ENCODE results near the gene RNF225.
A peak's percentile ranks its signal among the peaks of the same experiment; 100 is the strongest.
"Not testable (repeated sequence)": the region's sequence is repeated elsewhere in the genome, so short reads cannot be mapped to it uniquely, and the experiment has no call there.

Gene RNF225

DNA sequence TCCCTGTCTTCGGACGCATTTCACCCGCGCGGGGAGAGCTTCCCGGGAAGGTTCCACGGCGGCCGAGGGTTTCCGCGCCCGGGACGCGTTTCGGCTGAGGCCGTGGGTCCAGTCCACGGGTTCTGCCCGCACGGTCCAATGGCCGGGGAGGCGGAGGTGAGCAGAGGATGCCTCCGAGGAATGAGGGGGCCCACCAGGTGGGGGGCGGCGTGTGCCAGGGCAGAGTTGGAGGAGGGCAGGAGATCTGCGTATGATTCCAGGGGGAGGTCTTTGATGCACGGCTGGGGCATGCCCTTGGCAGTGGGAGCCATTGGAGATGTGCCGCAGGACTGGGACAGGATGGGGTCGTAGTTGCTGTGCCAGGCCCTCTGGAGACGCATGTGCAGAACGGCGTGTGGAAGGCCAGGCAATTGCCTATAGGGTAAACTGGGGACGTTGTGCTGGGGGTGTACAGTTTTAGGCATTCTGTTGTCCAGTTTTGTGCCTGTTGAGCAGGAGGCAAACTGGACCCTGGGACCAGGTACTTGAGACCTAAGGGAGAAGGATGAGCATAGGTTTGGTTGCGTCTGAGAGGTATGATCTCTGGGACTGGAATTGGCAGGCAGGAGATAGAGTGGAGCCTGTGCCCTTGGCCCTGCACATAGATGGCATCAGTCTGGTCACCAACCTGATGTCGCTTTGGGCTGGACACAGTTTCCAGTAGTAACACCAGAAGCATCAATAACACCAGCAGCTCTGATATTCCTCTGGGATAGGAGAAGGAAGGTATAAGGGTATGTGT lies 13.7 kb downstream of the RNF225 start:
- DNase-seq (ENCODE audit: low read depth): no peak

DNA sequence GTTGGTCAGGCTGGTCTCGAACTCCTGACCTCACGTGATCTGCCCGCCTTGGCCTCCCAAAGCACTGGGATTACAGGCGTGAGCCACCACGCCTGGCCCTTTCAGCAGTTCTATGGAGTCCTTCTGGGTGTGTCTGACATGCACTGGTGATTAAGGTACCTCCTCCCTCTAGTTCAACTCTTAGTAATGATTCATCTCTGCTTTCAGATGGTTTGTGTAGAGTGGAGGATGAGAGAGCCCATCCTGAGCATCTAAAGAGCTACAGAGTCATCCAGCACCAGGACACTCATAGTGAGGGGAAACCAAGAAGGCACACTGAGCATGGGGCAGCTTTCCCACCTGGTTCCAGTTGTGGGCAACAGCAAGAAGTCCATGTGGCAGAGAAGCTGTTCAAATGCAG lies 21.1 kb downstream of the RNF225 start:
- no peak for DNase-seq (ENCODE audit: low read depth)

DNA sequence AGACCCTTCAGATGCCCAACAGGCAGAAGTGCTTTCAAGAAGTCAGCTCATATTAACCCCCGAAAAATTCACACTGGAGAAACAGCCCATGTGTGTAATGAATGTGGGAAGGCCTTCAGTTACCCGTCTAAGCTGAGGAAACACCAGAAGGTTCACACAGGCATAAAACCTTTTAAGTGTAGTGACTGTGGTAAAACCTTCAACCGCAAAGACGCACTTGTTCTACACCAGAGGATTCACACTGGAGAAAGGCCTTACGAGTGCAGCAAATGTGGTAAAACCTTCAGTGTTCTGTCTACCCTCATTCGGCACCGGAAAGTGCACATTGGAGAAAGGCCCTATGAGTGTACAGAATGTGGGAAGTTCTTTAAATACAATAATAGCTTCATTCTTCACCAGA lies 21.6 kb downstream of the RNF225 start:
- DNase-seq (ENCODE audit: low read depth): no peak

DNA sequence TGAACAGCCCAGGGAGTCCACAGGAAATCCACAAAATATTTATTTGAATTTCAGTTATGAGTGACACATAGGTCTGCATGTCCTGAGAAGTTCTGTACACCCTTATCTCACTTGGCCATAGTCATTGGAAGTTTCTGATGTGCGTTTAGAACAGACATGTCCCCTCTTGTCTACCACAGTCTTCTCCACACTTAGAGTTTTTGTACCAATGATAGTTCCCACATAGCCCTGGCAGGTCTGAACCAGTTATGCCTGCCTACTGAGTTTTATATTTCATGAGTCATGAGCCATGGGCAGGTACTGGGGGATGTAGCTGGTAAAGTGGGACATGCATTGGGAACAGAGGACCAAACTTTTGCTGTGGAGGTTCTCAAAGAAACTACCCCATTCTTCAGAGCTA lies 33.2 kb downstream of the RNF225 start:
- DNase-seq (ENCODE audit: low read depth): no peak

DNA sequence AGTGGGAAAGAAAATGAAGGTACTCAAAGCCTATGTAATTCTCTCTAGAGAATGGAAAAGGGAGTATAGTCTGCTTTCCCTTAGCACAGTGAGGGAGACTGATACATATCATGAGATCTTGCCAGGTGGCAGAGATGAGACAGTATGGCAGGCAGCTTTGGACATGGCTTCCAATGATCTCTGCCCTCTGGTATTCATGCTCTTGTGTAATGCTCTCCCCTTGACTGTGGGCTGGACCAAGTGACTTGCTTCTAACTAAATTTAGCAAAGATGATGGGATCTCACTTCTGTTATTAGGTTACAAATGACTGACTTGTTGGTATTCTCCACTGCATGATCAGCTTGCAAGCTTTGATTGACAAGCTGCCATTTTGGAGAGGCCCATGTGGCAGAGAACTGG lies 34.3 kb downstream of the RNF225 start:
- DNase-seq (ENCODE audit: low read depth): no peak

DNA sequence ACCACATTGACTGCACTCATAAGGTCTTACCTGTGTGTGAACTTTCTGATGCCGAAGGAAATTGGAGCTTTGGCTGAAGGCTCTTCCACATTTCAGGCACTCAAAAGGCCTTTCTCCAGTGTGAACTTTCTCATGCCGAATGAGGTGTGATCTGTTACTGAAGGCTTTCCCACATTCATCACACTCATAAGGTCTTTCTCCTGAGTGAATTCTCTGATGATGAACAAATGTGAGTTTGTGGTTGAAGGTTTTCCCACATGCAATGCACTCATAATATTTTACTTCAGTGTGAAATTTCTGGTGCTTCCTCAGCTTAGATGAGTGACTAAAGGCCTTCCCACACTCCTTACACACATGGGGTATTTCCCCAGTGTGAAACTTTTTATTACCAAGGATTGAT lies 38.8 kb downstream of the RNF225 start:
- DNase-seq (ENCODE audit: low read depth): no peak

DNA sequence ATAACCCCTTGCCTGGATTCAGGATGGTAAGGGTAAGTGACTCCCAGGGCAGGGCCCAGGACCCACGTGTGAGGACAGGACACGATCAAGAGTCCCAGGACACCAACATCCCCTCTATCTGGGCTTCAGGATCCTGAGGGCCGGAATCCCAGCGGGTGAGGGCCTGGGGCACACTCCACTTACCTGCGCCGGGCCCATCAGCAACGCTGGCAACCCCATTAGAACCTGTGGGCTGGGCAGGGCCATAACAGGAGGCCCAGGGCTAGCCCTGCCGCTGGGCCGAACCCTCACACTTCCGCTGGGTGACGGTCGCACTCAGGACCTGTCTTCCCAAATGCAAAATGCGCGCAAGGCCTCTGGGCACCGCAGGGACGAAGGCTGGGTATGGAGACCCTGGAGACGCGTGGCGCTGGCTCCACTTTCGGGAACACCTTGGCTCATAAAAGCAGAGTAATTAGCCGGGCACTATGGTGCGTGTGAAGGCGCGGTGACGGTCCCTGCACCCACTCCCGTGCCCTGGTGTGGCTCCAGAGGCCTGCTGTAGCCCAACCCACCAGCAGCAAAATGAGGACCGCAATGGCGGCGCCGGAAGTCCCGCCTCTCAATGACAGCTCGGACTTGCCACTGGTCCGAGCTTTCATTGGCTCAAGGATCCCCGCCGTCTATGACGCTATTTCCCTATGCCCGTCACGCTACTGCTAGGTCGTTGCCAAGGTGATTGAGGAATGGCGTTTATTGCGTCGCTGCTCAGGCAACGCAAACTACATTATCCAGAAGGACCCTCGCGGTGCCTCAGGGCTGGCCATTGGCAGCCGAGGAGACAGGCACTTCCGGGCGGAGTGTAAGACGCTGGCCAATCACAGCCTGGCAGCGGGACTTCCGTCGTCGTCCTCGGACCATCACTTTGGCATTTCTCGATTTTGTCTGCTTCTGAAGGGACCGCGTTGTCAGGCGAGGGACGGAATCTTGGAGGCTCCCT lies 44.4 kb downstream of the RNF225 start, which contains the start of gene ZNF132:
Gene ZNF132, minus strand, starts transcription at position 578 of the 979 bp plus-strand sequence. Its CDS starts 332 bp downstream, at position 246.
- DNase-seq (ENCODE audit: low read depth): peak; percentile 89

DNA sequence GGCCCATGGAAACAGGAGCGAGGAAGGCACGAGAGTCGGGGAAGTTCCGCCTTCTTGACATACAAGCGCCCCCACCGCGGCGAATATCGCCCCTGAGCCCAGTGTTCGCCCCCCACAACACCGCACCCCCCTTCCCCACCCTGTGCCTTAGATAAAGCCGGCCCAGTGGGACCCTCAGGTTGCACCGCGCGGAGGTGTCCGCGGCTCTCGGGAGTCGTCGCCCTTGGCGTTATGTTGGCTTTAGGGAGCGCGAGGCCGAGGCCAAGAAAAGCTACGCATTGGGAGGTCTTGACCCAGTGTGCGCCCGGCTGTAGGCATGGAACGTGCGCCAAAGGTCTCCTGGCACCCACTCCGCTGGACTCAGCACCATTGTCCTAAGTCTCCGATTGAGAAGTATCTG lies 45.1 kb downstream of the RNF225 start:
- no peak for DNase-seq (ENCODE audit: low read depth)

DNA sequence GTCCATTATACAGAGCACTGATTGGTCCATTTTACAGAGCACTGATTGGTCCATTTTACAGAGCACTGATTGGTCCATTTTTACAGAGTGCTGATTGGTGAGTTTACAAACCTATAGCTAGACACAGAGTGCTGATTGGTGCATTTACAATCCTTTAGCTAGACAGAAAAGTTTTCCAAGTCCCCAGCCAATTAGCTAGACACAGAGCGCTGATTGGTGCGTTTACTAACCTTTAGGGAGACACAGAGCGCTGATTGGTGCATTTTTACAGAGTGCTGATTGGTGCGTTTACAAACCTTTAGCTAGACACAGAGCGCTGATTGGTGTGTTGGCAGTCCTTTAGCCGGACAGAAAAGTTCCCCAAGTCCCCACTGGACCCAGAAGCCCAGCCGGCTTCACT lies 47.5 kb downstream of the RNF225 start:
- not testable (repeated sequence) for DNase-seq (ENCODE audit: low read depth)

All from stimulated activated CD8-positive, alpha-beta memory T cell treated with anti-CD3 and anti-CD28 coated beads, Interleukin-4, amount 100 ng/mL, for 24 hours (primary cell).